Hematopoietic multipotent progenitor cell (in vitro differentiated cells): ENCODE results near the gene KLHL21. TPM values are rescaled to one million over a fixed set of nuclear protein-coding genes. Genes with fewer than 3 reads are reported as not detected.

Source experiments
- DNase-seq, 3 donors: peaks; one replicate each; pipeline ENCODE4 v3.0.0-alpha.2; 2011 to 2015; ENCODE audit warnings: low read depth in 2 of 3, low spot score in 2 of 3
- small RNA-seq: library from RNA; depleted of rRNA; stranded (forward); fragments of <200 nt; gene quantifications from one replicate; pipeline ENCODE3, GENCODE V24; 2012
- total RNA-seq: library from RNA; depleted of rRNA; stranded (reverse); fragments of >200 nt; gene quantifications from one replicate; pipeline ENCODE4 v1.2.3, GENCODE V29; 2012

Gene KLHL21
- total RNA-seq, 1 donor = 41.7 TPM

GRCh38 chr1:6557597-6557996 lies 45.1 kb downstream of the KLHL21 start:
- DNase-seq = no peak

DNA sequence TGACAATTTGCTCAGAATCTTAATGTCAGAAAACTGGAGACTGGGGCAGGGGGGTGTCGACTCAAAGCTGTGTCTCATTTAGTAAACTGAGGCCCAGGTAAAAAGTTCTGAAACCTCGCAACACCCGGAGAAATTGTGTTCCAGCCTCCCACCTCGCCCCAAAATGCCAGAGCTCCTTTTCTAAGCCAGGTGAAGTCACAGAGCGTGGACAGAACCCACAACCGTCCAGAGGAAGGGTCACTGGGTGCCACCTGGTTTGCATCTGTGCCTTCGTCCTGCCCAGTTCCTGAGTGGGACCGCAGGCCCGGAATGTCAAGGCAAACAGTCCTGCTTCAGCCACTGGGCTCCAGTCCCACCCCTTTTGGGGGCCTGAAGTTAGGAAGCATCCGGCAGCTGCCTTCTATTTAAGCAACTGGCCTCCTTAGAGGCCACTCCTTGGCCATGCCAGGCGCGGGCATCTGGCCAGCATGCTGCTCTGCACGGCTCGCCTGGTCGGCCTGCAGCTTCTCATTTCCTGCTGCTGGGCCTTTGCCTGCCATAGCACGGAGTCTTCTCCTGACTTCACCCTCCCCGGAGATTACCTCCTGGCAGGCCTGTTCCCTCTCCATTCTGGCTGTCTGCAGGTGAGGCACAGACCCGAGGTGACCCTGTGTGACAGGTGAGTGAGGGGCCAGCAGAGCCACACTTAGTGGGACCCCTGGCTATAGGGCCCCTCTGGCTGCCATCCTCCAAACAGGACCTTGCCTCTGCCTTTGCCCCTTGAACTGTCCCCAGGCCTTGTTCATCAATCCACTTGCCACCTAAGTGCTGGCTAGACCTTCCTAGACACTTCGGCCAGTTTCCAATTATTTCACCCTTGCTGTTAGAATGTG lies 47.5 kb downstream of the KLHL21 start, which contains the start of gene TAS1R1:
TAS1R1 (plus strand) TSS at position 401 of the 872 bp plus-strand sequence; CDS start at position 468, 67 bp downstream.
- no peak for DNase-seq

DNA sequence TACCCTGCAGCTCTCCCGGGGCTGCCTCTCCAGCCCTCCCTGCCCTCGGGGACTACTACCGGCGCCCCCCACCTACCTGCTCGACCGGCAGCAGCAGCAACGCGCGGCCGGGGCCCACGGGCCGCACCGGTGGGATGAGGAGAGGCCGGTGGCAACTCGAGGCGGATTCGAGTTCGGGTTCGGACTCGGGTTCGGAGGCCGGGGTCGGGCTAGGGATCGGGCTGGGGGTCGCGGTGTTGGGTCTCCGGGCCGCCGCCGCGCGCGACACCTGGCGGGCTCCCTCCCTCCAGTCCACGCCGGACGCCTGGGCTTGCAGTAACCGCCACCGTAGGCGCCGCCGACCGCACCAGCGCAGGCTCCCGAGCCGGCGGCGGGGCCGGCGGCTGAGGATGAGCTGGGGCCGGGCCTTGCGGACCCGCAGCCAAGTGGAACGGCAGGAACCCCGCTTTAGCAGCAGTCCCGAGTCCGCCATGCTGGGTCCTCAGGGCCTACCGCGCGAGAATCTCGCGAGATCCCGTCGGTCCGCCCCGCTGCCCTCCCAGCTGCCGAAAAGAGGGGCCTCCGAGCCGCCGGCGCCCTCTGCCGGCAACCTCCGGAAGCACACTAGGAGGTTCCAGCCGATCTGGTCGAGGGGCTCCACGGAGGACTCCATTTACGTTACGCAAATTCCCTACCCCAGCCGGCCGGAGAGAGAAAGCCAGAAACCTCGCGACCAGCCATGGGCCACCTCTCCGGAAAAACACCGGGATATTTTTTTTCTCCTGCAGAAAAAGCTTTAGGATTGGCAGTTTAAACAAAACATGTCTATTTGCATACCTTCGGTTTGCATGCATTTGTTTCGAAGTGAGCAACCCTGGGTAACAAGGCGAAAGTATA lies 48.4 kb downstream of the KLHL21 start, which contains the start of gene NOL9:
NOL9 (minus strand) TSS at position 483 of the 876 bp plus-strand sequence; CDS start at position 472, 11 bp downstream.
- peak; percentile 93 to 95 (median 94) for DNase-seq

- DNase-seq = no peak
Measured at GRCh38 chr1:6547301-6547700, 55.4 kb downstream of the KLHL21 start.

DNA sequence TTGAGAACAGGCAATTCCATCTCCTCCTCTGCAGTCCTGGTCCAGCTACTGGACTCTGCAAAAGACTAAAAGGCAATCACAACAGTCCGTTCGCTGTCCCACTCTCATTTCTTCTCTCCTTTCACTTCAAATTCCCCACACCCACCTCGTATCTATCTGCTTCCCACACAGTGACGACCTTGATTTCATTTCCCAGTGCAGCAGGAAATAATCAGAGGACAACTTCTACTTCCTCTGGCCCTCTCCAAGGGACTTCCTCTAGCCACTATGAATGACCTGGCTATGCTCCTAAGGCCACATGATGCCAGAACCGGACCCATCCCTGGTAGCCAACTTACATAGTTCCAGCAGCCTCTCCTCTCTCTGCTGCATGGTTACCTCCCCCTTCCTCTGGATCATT lies 56.3 kb downstream of the KLHL21 start:
- DNase-seq = no peak

DNA sequence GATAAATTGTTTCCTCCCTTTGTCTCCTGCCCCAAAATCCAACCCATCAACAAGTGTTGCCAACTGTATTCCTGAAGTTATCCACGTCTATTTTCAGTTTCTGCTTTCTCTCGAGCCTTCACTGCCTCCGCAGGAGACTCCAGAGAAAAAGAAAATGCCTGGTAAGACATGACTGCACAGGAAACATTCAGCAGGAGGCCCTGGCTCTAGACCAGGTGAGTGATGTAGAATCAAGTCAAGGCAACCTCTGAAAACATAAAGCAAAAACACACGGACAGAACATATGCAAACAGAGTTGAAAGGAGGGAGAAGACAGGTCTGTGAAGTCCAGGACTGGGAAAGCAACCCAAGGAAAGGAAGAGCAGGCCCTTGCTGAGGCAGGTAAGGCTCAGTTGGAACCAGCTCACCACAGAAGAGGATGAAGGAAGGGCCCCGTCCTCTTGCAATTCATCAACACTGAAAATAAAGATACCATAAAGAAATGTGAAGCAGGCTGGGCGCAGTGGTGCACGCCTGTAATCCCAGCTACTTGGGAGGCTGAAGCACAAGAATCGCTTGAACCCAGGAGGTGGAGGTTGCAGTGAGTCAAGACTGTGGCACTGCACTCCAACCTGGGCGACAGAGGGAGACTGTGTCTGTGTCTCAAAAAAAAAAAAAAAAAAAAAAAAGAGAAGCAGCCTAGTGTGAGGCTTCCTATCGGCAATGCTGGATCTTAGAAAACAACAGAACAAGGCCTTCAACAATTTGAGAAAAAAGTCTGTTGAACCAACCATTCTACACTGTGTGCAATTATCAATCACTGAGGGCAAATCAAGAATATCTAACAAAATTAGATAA lies 57.2 kb downstream of the KLHL21 start:
- DNase-seq = no peak

GRCh38 chr1:6544831-6545230 lies 57.8 kb downstream of the KLHL21 start:
- no peak for DNase-seq

Small RNAs within 50 kb of the gene (small RNA-seq; reads per million reads assigned to genes)
- not detected for gene RNU6-731P

Other genes with a start within 250 kb of the KLHL21 start
- gene ACOT7, start 209.1 kb downstream of the KLHL21 start, total RNA-seq = 38.8 TPM
- under 0.01 TPM for gene HES2, start 182.9 kb downstream of the KLHL21 start, total RNA-seq
- 0.27 TPM for gene ESPN, start 178.1 kb downstream of the KLHL21 start, total RNA-seq
- 7.3 TPM for gene TNFRSF25, start 136.7 kb downstream of the KLHL21 start, total RNA-seq
- 0.54 TPM for gene PLEKHG5, start 111.2 kb downstream of the KLHL21 start, total RNA-seq
- gene NOL9, start 48.4 kb downstream of the KLHL21 start, total RNA-seq = 19.1 TPM
- not detected for gene TAS1R1, start 47.6 kb downstream of the KLHL21 start, total RNA-seq
- 60.9 TPM for gene ZBTB48, start 22.9 kb downstream of the KLHL21 start, total RNA-seq
- gene PHF13, start 10.9 kb upstream of the KLHL21 start, total RNA-seq = 7.0 TPM
- gene THAP3, start 22.0 kb upstream of the KLHL21 start, total RNA-seq = 19.4 TPM
- gene DNAJC11, start 98.9 kb upstream of the KLHL21 start, total RNA-seq = 14.5 TPM
- 19.9 TPM for gene CAMTA1, start 182.6 kb upstream of the KLHL21 start, total RNA-seq